ENCODE data around the gene MACROD2.

GRCh38 chr20:14972256-14972655, 976.9 kb downstream of the MACROD2 start:
- TF ChIP-seq CTCF (conservative IDR thresholded peaks at IDR 0.05; ENCODE audit: low read depth, low read length) (no peak), EZH2 (IDR thresholded peaks at IDR 0.05; ENCODE audit: borderline replicate concordance, low read depth, low read length, poor library complexity, severe bottlenecking) (no peak)
